Umbilical cord (tissue), 2 donors: ENCODE data around the gene TSSC4. TPM values are rescaled to one million over a fixed set of nuclear protein-coding genes. Genes with fewer than 3 reads are reported as not detected.

Source experiments
- DNase-seq: peaks from one replicate; pipeline ENCODE4 v3.0.0-alpha.2; 2015; ENCODE audit warnings: low spot score
- total RNA-seq: library from RNA; depleted of rRNA; stranded (reverse); fragments of >200 nt; gene quantifications from one replicate; pipeline ENCODE4 v1.2.3, GENCODE V29; 2014; ENCODE audit warnings: low replicate concordance; ENCODE audit not compliant: insufficient read depth

TSSC4 gene
- total RNA-seq, 1 donor from 2014 or later: 17.6 TPM

GRCh38 chr11:2417856-2418692 lies 17.5 kb downstream of the TSSC4 start:
- no peak for DNase-seq

- DNase-seq: no peak
Observed at GRCh38 chr11:2418693-2419360, 18.3 kb downstream of the TSSC4 start.

GRCh38 chr11:2419638-2420501 lies 19.3 kb downstream of the TSSC4 start:
- DNase-seq: peak; percentile 77

GRCh38 chr11:2420502-2421225 lies 20.1 kb downstream of the TSSC4 start:
- DNase-seq: peak; percentile 82

GRCh38 chr11:2421226-2421994 lies 20.9 kb downstream of the TSSC4 start:
- DNase-seq: no peak

- no peak for DNase-seq
Observed at GRCh38 chr11:2421996-2422395, 21.4 kb downstream of the TSSC4 start.

- DNase-seq: no peak
Observed at GRCh38 chr11:2422461-2423156, 22.1 kb downstream of the TSSC4 start.

GRCh38 chr11:2423157-2424025 lies 22.8 kb downstream of the TSSC4 start:
- DNase-seq: no peak

GRCh38 chr11:2424811-2425495 lies 24.4 kb downstream of the TSSC4 start:
- DNase-seq: no peak

GRCh38 chr11:2425506-2425905 lies 25.0 kb downstream of the TSSC4 start:
- no peak for DNase-seq

- no peak for DNase-seq
Observed at GRCh38 chr11:2426221-2426620, 25.7 kb downstream of the TSSC4 start.

GRCh38 chr11:2426826-2427521 lies 26.4 kb downstream of the TSSC4 start:
- DNase-seq: no peak

- DNase-seq: no peak
Observed at GRCh38 chr11:2427721-2428321, 27.3 kb downstream of the TSSC4 start.

- DNase-seq: peak; percentile 49
Observed at GRCh38 chr11:2428322-2428795, 27.8 kb downstream of the TSSC4 start.

- no peak for DNase-seq
Observed at GRCh38 chr11:2431395-2431794, 30.8 kb downstream of the TSSC4 start.

- DNase-seq: no peak
Observed at GRCh38 chr11:2432171-2432621, 31.6 kb downstream of the TSSC4 start.

- DNase-seq: no peak
Observed at GRCh38 chr11:2432628-2433071, 32.1 kb downstream of the TSSC4 start.
